SK-N-DZ (cell line): ENCODE data around the gene SOX6.

Source experiments
- DNase-seq: peaks from one replicate; pipeline ENCODE4 v3.0.0-alpha.2; 2015; ENCODE audit warnings: low spot score

Gene SOX6

DNA sequence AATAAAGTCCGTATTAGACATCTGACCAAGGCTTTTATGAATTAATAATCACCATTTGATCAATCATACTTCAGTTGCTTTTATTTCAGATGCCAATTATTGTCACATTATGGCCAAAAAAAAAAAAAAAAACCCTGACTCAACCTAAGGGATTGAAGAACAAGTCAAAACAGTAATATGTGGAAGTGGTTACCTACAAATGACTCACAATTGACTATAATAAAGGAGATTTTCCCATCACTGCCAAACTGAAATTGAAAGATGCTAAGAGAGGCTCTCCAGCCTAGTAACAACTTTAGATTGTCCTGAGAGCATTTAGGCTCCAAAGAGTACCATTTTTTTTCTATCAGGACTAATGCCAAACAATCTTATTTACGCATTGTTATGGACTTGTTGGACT is 35.2 kb downstream of the SOX6 start:
- DNase-seq, result no peak

DNA sequence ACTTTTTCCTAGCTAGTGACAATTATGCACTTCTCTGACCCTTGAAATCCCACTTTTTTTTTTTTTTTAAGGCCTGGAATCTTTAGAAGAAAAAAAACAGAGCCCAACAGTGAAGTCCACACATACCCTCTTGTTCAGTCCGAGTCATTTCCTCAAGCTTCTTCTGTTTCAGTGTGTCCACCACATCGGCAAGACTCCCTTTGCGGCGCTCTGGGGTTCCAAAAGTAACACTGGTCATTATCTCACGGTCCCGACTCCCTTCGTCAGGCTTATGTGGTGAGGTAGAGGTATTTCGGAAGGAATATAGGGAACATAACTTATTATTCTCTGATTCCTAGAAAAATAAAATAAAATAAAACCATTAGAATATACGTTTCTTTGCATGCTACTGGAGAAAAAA is 38.0 kb downstream of the SOX6 start:
- no peak for DNase-seq

- no peak for DNase-seq
Measured at GRCh38 chr11:16317712-16318111, 38.6 kb downstream of the SOX6 start.

DNA sequence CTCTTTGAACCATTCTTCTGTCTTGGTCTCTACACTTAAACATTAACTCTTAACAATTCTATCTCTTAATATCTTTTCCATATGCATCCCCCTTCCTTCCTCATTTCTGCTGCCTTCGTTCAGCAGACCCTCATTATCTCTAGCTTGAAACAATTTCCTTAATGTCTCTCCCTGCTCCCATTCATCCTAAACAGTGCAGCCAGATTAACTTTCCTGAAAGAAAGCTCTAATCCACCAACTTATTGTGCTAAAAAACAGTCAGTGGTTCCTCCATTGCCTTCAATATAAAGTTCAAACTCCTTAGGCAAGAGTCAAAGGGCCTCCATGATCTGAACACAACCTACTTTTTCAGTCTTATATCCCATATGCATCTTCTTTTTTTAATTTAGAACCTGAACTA is 42.5 kb downstream of the SOX6 start:
- no peak for DNase-seq

DNA sequence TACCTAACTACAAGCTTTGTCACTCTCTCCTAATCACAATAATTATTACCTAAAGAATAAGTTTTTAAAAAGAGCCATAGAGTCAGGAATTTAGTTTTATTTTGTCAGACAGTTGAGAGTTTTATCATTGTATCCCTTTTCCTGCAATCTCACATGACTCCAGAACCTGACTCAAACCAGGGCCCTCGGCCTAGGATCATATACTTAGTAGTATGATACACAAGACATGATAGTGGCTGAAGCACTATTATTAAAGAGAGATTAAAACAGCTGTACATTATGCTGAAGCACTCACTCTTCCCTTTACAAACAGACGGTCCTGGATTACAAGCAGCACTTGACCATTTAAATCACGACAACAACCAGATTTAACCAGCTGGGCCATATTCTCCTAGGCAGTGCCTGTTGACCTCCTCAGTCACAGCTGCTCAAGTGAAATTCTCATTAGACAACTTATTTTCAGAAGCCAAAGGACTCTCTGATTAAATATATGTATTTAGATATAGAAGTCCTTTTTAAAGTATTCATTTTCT is 44.0 kb downstream of the SOX6 start:
- DNase-seq, result no peak

DNA sequence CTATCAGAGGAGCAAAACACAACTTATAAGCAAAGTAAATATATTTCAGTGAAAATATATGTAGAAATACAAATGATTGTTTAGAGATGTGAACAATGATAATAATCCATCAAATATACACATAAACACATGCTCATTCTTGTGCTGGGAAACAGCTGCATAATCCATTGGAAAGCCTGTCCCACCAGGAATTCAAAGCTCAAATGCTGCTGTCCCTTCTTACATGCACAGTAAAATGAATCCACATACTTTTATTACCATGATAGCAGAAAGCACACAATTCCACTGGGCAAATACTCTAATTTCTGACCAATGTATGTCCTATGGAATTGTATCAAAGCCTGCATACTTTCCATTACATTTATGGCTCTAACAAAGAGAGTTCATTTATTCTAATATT is 44.5 kb downstream of the SOX6 start:
- no peak for DNase-seq

- DNase-seq, result no peak
Measured at GRCh38 chr11:16310943-16311342, 45.4 kb downstream of the SOX6 start.

GRCh38 chr11:16309226-16309625 is 47.1 kb downstream of the SOX6 start:
- DNase-seq, result no peak

DNA sequence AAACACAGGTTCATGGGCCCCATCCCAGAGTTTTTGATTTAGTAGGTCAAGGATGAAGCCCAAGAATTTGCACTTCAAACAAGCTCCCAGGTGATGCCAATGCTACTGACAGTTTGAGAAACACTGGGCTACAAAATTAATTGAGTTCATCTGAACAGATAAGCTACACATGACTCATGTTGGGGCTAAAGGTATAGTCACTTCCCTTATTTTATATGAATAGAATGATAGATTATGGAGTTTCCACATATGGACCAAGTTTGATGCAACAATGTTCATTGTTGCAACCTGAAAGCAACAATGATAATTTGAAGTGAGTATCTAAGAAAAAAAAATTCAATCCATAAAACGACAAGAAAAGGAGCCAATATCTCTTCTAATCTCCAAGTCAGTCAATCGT is 54.9 kb downstream of the SOX6 start:
- no peak for DNase-seq

- no peak for DNase-seq
Measured at GRCh38 chr11:16299884-16300782, 56.2 kb downstream of the SOX6 start.

- no peak for DNase-seq
Measured at GRCh38 chr11:16299390-16299789, 57.0 kb downstream of the SOX6 start.

DNA sequence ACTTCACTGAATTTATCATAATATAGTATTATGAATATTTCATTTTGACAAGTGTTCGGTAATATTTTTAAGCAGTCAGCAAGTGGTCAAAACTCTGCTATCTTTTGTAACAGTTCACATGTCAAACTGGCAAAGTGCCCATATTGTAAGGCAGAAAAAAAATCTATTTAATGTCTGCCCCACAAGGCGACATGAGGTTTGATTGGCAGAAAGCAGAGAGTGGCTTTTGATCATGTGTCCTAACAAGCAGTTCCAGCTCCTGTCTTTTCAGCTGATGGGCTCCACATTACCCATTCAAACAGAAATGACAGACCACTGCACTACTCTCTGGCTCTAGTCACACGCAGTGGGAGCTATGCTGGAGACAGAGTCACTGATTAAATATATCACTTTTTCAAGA is 59.0 kb downstream of the SOX6 start:
- no peak for DNase-seq

DNA sequence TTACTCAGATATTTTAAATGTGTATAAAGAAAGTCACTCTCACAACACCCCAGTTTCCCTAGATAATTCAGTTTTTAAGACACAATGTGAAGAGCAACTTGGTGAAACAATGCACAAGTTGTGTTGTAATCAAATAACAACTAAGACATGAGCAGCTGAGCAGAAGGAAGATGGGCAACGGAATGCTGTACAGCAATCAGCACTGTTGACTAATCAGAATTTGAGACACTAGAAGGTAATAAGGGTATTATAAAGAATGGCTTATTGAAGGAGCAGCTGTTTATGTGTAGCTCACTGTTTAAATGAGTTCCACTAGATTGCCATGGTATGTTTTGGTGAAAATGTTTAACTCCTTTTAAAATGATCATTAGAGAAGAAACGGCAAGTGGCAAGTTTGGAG is 60.1 kb downstream of the SOX6 start:
- no peak for DNase-seq

- DNase-seq, result no peak
Measured at GRCh38 chr11:16295592-16295991, 60.8 kb downstream of the SOX6 start.

DNA sequence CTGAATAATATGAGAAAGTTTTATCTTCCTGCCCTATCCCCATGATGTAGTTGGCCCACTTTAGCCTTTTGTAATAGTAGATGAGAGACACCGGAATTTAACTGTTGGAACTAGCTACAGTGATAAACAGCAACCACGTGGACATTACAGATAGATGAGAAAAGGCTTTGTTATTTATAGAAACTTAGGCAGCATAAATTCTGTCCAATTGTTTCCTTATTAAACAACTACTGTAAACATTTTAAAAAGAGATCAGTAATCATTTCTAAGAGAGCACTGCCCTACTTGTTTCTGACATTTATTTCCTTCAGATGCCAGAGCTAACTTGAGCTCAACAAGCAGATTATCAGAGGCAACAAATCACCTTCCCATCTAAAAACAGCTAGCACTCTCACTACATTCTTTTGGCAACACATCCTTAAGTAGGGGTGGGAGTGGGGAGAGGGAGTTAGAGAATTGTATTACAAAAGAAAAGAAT is 63.1 kb downstream of the SOX6 start:
- DNase-seq, result no peak

DNA sequence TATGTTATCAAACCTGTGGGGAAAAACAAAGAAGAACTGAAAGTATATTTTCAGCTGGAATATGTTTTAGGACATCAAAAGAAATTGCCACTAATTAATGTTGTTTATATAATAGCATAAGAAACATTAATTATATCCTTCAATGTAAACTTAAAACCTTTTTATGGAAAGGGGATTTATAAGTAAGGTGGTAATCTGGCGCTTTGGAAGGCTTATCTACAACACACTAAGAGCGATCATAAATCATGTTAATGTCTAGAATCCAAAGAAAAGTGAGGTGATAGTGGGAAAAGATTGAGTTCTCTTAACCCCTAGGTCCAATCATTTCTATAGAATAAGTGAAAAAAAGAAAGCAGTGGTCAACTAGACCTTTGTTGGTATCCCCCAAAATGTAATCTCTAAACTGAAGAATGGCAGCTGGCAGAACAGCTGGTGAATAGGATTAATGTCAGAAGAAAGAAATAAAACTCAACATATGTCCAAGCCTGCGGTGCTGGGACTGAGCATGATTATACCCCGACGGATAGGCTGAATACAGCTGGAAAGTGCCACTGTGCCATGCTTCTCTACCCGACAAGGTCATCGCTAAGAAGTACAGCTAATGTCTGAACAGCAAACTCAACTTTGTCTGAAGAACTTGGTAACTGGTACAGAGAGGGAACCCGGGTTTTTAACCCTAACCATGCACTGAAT is 64.0 kb downstream of the SOX6 start:
- DNase-seq, result no peak

DNA sequence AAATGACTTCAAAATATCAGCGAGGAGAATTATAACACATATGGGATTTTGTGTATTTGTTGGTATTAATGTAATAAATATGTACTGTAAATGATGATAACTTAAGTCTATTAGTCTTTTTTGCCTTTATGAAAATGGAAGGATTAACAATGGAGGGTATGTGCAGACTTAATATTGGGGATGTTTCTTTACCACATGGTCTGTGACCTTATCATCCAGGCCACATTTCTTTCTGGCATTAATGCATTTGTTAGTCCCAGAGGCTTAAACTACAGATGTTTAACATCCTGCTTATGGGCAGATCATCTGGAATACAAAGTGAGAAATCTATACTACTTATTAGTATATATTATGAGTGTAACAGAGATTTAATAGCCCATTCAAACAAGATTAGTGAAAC is 64.6 kb downstream of the SOX6 start:
- DNase-seq, result no peak

GRCh38 chr11:16289541-16289940 is 66.8 kb downstream of the SOX6 start:
- no peak for DNase-seq

DNA sequence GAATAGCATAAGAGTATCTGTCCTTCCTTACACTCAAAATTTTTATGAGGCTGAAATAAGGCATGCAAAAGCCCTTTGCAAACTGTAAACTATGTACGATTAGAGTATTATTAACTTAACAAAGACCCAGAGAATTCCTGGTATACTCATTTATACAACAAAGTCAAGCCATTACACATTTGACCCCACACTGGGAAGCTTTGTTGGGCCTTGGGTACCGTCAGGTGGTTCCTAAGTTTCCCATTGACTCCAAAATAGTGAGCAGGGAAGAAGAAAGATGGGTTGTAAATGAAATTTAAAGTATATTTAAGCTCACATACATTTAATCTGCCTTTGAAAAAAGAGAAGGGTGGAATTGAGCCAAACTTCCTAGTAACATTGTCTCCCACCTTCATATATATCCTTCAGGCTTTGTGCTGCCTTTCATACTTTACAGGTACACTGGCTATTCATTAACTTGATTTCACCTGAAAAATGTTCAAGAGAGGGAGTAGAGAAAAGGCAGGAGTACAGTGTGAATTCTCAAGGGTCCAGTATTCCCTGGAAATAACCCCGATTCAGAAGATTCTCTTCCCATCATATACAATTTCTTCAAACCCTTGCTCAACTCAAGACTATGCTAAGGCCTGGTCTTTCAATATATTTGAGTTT is 68.6 kb downstream of the SOX6 start:
- DNase-seq, result no peak

DNA sequence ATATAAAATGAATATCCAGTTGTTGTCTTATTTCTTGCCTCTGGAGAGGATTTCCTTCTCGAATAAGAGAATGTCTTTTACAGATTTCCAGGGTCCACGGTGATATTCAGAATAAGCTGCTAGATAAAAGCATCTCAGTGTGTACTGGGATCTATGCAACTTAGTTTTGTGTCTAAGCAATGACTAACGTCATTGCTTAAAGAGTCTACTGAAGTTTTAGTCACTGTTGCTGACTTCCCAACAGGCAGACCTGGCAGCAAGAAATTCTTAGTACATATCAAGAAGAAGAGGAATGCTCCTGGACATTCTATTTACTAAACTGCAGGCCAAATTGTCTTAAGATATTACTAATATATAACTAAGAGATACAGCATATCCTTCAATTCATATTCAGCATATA is 70.3 kb downstream of the SOX6 start:
- DNase-seq, result no peak

- DNase-seq, result no peak
Measured at GRCh38 chr11:16280256-16280682, 76.1 kb downstream of the SOX6 start.

GRCh38 chr11:16279524-16279923 is 76.8 kb downstream of the SOX6 start:
- DNase-seq, result no peak
